ENCODE measurements around the gene MIOX.
"Not testable (repeated sequence)": the region's sequence is repeated elsewhere in the genome, so short reads cannot be mapped to it uniquely, and the experiment has no call there.

The MIOX gene

DNA sequence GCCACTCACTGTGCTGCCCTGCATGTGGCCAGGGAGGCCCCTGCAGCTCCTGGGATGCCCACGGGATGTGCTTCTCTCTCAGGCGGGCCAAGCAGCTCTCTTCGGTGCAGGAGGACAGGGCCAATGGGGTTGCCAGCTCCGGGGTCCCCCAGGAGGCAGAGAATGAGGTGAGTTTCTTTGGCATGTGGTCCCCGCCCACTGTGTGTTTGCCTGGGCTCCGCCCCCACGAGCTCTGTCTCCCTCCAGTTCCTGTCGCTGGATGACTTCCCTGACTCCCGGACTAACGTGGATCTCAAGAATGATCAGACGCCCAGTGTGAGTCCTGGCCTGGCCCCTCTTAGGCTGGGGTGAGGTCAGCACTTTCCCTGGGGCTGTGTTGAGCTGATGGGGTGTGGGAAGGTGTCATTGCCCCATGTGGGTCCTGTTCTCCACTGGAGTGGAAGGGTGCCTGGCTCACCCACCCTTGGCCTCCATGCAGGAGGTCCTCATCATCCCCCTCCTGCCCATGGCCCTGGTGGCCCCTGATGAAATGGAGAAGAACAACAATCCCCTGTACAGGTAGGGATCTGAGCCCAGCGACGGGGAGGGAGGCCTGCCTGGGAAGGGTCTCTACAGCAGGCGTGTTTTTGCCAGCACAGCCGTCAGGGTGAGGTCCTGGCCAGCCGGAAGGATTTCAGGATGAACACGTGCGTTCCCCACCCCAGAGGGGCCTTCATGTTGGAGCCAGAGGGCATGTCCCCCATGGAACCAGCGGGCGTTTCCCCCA lies 31.0 kb downstream of the MIOX start:
- TF ChIP-seq CTCF (IDR thresholded peaks at IDR 0.05), result no peak
- Mint-ChIP-seq H3K36me3 (ENCODE audit: low read depth) (peaks cover 23% of the 10 kb centered on the region), H3K27me3 (ENCODE audit: low read depth, poor library complexity) (no peaks in the 10 kb centered on the region), H3K27ac (no peak overlapping the region), H3K4me1 (no peaks in the 10 kb centered on the region), H3K9me3 (no peaks in the 10 kb centered on the region), H3K4me3 (no peak overlapping the region)
- no peak for DNase-seq

DNA sequence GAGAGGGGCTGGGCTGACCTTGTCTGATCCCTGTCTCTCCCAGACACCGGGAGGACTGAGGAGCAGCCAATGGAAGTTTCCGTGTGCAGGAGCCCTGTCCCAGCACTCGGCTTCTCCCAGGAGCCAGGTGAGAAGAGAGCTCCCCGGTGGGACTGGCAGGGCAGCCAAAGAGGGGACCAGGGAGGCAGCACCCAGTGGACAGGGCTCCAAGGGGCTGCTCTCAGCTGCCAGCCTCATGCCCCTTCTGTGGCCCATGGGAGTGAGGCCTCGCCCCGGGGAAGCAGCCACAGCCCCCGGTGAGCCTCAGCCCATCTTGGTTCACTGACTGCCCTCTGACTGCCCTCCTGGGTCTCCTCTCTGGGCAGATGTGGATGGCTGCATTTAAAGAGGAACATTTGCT lies 31.9 kb downstream of the MIOX start:
- TF ChIP-seq CTCF (IDR thresholded peaks at IDR 0.05), result no peak
- H3K4me1 Mint-ChIP-seq, result no peaks in the 10 kb centered on the region
- no peaks in the 10 kb centered on the region for H3K27me3 Mint-ChIP-seq (ENCODE audit: low read depth, poor library complexity)
- no peak for DNase-seq
- H3K9me3 Mint-ChIP-seq, result no peaks in the 10 kb centered on the region
- H3K27ac Mint-ChIP-seq, result no peak overlapping the region
- no peak overlapping the region for H3K4me3 Mint-ChIP-seq
- peaks cover 21% of the 10 kb centered on the region for H3K36me3 Mint-ChIP-seq (ENCODE audit: low read depth)

DNA sequence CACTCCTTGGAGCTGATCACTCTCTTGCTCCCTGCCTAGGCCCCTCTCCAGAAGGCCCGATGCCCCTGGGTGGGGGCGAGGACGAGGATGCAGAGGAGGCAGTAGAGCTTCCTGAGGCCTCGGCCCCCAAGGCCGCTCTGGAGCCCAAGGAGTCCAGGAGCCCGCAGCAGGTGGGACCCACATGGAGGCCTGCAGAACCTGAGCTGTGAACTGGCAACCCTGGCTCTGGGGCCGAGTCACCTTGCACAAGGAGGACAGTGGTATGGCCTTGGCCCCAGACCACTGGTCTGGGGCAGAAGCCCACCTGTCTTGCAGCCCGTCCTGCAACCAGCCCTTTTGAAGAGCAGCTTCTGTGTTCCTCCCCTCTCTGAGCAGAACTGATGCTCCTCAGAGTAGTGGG lies 32.5 kb downstream of the MIOX start:
- peaks cover 21% of the 10 kb centered on the region for H3K36me3 Mint-ChIP-seq (ENCODE audit: low read depth)
- DNase-seq, result no peak
- no peak for TF ChIP-seq CTCF (IDR thresholded peaks at IDR 0.05)
- no peak overlapping the region for H3K4me3 Mint-ChIP-seq
- H3K9me3 Mint-ChIP-seq, result no peaks in the 10 kb centered on the region
- H3K27me3 Mint-ChIP-seq (ENCODE audit: low read depth, poor library complexity), result no peaks in the 10 kb centered on the region
- H3K27ac Mint-ChIP-seq, result no peak overlapping the region
- H3K4me1 Mint-ChIP-seq, result no peaks in the 10 kb centered on the region

DNA sequence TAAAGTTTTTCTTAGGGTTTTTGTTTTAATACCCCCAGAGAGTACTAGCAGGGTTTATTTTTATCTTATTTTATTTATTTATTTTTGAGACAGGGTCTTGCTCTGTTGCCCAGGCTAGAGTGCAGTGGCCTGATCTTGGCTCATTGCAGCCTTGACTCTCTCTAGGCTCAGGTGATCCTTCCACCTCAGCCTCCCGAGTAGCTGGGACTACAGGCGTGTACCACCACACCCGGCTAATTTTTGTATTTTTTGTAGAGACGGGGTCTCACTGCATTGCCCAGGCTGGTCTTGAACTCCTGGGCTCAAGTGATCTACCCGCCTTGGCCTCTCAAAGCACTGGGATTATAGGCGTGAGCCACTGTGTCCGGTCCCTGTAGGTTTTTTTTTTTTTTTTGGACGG lies 33.5 kb downstream of the MIOX start:
- not testable (repeated sequence) for H3K4me1 Mint-ChIP-seq; H3K9me3 Mint-ChIP-seq; DNase-seq; H3K4me3 Mint-ChIP-seq; H3K27me3 Mint-ChIP-seq (ENCODE audit: low read depth, poor library complexity); H3K27ac Mint-ChIP-seq
- peaks cover 16% of the 10 kb centered on the region for H3K36me3 Mint-ChIP-seq (ENCODE audit: low read depth)

GRCh38 chr22:50520826-50521453 lies 34.3 kb downstream of the MIOX start:
- no peaks in the 10 kb centered on the region for H3K9me3 Mint-ChIP-seq
- DNase-seq, result no peak
- H3K27me3 Mint-ChIP-seq (ENCODE audit: low read depth, poor library complexity), result no peaks in the 10 kb centered on the region
- H3K27ac Mint-ChIP-seq, result no peak overlapping the region
- no peak for TF ChIP-seq CTCF (IDR thresholded peaks at IDR 0.05)
- no peak overlapping the region for H3K4me3 Mint-ChIP-seq
- peaks cover 8% of the 10 kb centered on the region for H3K4me1 Mint-ChIP-seq
- H3K36me3 Mint-ChIP-seq (ENCODE audit: low read depth), result peaks cover 16% of the 10 kb centered on the region

GRCh38 chr22:50521710-50522109 lies 35.1 kb downstream of the MIOX start:
- DNase-seq, result no peak
- H3K27me3 Mint-ChIP-seq (ENCODE audit: low read depth, poor library complexity), result no peaks in the 10 kb centered on the region
- no peak overlapping the region for H3K27ac Mint-ChIP-seq
- H3K36me3 Mint-ChIP-seq (ENCODE audit: low read depth), result peaks cover 16% of the 10 kb centered on the region
- no peak for TF ChIP-seq CTCF (IDR thresholded peaks at IDR 0.05)
- H3K4me1 Mint-ChIP-seq, result peaks cover 9% of the 10 kb centered on the region
- no peaks in the 10 kb centered on the region for H3K9me3 Mint-ChIP-seq
- H3K4me3 Mint-ChIP-seq, result no peak overlapping the region
